GM18867 (cell line): ENCODE data around the gene PNP.
"Not testable (repeated sequence)": the region's sequence is repeated elsewhere in the genome, so short reads cannot be mapped to it uniquely, and the experiment has no call there.

Experiments used
- ATAC-seq: cut with Tn5 transposase; IDR thresholded peaks from one replicate; pipeline ENCODE4 v1.9.1; 2021; ENCODE audit warnings: mild to moderate bottlenecking, moderate library complexity; ENCODE audit not compliant: unreplicated experiment

PNP gene

DNA sequence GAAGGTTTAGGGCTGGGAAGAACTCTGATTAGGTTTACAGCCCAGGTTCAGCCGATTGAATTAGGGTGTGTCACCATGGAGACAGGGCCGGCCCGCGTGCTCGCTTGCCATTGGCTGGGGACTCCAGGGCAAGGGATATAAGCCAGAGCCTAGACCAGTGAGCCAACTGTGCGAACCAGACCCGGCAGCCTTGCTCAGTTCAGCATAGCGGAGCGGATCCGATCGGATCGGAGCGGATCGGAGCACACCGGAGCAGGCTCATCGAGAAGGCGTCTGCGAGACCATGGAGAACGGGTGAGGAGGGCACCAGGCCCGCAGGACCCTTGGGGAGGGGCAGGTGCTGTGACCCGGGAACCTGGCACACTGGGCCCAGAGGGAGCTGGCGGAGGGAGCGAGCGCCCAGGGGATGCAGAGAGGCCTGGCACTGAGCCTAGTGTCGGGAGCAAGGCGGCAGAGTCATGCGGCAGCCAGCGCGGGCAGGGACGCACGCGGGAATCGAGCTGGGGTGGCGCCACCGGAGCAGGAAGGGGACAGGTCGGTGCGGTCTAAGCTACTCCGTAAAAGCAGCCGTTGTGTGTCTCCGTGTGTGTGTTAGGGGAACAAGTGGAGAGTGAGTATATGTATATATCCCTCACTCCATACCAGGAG lies at the start of gene PNP:
Gene PNP (plus strand): TSS at position 165 of the 648 bp plus-strand sequence. CDS start 119 bp downstream, at position 284.
- ATAC-seq = peak; percentile 96

GRCh38 chr14:20419419-20419818 lies 49.8 kb upstream of the PNP start:
- no peak for ATAC-seq

DNA sequence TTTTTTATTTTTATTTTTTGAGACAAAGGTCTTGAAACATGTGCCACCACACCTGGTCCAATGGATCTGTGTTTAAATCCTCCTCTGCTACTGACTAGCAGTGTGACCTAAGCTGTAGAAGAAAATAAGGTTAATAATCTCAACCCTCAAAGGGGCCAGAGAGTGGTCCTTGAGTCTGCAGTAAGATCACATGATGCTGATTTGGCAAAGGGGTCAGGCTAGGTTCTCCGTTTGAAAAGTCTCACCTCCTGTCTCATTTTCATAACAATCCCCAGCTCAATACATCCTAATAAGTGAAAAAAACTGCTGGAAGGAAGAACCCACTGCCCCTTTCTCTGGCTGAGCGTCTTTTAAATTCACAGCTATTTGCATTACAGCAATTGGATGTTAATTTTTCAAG lies 47.9 kb upstream of the PNP start:
- no peak for ATAC-seq

GRCh38 chr14:20422886-20423285 lies 46.3 kb upstream of the PNP start:
- no peak for ATAC-seq

GRCh38 chr14:20424851-20425250 lies 44.4 kb upstream of the PNP start:
- ATAC-seq = no peak

- peak; percentile 73 for ATAC-seq
Measured at GRCh38 chr14:20427231-20428009, 41.8 kb upstream of the PNP start.

DNA sequence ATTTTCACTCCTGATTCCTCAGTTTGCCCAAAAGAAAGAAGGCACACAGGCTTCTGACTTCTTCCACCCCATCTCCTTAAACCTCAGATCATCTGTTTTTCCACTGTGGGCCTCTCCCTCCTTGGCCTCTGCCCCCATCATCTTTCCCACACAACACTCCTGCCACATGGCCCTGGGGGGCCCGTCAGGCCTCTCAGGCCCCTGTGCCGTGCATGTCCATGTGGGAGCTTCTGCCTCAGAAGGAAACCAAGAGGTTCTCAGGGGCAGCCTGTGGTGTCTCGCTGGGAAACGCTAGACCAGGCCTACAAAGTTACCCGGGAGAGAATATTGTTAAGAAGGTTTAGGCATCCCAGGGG lies 41.2 kb upstream of the PNP start:
- peak; percentile 39 for ATAC-seq

- ATAC-seq = no peak
Measured at GRCh38 chr14:20428802-20429201, 40.4 kb upstream of the PNP start.

DNA sequence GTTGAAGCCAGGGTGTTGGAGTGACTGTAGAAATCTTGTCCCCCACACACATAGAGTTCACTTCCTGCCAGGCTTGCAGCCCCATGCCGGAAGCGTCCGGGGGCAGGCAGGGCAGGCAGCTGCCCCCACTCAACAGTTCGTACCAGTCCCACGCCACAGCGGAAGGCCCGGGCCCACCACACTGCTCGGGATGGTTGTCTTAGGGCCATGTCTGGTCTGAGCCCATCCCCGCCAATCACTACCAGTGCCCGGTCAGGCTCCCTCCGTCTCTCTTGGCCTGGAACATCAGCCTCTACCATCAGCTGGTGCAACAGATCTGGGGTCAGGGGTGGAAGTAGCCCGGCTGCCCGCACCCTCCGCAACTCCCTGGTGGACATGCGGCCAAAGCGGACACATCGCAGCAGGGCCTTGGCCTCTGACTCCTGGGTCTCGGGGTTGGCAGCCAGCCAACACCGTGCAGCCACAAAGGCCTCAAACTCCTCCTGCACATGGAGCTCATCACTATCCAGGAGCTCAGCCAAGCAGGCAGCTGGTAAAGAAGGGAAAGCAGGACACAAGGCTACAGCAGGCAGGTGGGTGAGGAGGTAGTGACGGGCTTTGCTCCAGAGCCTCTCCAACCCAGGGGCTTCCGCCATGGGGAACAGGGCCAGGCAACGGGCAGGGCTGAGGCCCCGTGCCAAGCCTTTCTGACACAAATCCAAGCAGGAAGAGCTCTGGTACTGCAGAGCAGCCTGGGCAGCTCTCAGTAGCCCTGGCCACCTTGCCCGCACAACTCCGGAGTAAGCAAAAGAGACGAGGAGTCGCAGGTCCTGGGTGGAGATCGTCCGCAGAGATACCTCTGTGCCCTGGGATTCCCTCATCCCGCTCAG lies 39.2 kb upstream of the PNP start:
- no peak for ATAC-seq

DNA sequence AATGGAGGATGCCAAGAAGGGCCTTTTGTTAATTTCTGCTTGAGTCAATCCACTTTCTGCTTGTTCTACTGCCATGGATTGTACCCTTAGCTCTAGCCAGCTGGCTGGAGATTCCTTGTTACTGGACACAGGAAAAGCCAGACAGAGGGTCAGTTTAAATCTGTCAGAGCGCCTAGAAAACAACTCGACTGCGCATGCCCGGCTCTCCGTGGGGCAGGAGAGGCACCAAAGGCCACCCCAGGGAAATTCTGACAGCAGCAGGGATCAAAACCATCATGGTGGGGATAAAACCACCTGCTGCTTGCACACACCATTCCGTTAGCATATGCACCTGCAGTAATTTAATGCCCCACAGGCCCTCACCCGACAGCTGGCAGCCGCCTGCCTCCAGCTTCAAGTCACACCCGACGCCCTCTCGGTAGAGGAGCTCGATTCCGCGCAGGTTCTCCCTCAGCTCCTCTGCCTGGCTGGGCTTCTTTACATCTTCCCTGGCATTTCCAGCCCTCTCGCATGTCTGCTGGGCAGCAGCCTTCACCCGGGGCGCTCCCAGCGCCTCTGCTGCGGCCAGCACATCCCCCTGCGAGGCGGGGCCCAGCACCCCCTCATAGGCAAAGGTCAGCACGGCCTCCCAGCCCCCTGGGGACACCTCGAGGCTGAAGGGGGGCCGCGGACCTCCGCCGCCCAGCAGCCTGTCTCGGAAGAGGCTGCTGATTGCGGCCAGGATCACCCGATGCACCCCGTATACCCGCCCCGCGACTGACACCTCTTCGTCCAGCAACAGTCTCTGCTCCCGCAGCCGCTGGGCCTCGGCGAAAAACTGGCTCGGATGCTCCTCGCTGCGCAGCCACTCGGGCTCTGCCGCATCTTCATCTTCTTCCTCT lies 34.3 kb upstream of the PNP start:
- ATAC-seq = no peak

DNA sequence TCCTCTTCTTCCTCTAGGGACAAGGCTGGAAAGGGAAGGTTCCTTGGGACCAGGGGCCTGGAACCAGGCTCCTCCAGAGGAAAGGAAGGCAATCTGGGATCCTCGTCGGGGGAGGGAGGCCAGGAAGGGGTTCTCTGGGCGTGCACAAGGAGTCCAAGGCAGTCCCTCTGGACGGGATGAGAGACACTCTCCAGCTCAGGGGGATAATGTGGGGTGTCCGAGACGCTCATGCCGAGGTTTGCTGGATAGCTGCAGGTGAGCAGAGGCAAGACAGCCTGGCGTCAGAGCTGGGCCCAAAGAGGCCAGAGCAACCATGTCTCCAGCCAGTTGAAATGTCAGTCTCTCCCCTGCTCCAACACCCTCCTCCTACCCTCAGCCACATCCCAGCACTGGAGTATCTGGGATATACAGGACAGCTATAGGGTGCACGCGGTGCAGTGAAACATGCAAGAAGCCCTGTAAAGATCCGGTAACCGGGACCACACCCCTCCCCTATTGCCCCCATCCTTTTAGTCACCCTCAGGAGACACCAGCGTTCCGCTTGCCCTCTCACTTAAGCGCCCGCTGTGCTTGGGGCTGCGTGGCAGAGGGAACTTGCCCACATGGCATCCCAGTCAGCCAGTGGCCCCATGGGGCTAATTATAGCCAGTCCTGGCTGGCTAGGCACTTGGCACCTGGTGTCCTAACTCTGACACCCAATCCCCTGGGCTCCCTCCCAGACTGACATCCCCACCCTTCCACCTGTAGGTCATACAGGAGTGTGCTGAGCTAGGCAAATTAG lies 33.4 kb upstream of the PNP start, which contains the start of gene KLHL33:
Gene KLHL33 (minus strand): TSS at position 585 of the 781 bp plus-strand sequence. CDS start 355 bp downstream, at position 230.
- no peak for ATAC-seq

DNA sequence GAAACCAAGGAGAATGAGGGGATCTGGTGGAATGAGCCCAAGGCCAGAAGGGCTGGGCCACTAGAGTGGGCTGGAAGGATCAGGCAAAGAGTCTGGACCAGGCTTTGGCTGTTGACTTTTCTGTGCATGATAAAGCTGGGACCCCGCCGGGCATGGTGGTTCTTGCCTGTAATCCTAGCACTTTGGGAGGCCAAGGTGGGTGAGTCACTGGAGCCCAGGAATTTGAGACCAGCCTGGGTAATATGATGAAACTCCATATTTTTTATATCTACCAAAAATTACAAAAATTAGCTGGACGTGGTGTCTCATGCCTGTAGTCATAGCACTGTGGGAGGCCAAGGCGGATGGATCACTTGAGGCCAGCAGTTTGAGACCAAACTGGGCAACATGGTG lies 32.8 kb upstream of the PNP start:
- ATAC-seq = no peak

DNA sequence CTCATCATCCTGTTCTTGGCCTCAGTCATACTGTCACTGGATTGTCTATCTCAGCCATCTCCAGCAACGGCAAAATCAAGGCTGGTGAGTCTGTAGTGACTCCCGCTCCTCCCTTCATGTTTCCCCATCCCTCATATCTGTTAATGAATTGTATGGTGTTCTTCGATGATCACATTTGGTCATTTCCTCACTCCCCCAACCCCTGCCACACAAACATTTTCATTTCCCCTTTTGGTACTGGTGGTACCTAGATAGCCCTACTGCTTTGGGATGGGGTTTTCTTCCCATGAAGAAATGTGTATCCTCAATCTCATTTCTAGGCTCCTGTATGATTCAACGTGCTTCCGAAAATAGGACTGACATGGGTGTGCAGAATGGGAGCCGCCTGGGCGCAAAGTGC lies 30.5 kb upstream of the PNP start:
- no peak for ATAC-seq

DNA sequence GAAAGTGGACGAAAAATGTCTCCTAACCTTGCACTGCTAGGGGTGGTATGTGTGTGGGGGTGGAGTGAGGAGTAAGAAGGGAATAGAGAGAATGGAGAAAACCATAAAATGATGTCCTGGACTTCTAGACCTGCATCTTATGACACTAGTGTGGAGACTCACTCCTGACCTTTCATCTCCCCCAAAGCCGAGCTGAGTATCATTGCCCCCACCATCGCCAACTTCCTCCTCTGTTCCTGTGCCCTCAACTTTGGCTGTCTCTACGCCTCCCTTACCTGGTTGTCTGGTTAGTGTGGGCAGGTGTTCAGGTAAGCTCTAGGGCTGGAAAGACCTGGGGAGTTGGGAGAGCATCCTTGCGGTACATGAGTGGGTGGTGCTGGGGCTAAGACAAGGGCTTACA lies 28.7 kb upstream of the PNP start:
- no peak for ATAC-seq

GRCh38 chr14:20440882-20441281 lies 28.3 kb upstream of the PNP start:
- no peak for ATAC-seq

DNA sequence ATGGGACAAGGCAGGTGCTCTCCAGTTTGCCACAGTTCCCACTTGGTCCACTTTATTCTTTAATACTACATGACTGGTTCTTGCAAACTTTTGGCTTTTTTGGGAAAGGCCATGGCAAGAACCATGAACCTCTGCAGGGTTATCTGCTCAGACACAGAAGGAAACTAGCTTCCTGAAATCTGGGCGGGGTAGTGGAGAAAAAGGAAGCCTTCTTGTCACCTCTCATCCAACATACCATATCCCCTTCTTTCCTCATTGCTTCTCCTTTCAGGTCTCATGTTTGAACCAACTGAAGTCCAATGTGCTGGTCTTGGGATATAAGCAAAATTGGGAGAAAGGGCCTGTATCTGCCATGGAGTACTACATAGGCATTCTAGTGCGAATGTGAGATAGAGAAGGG lies 27.7 kb upstream of the PNP start:
- ATAC-seq = no peak

- not testable (repeated sequence) for ATAC-seq
Measured at GRCh38 chr14:20443650-20444049, 25.6 kb upstream of the PNP start.

DNA sequence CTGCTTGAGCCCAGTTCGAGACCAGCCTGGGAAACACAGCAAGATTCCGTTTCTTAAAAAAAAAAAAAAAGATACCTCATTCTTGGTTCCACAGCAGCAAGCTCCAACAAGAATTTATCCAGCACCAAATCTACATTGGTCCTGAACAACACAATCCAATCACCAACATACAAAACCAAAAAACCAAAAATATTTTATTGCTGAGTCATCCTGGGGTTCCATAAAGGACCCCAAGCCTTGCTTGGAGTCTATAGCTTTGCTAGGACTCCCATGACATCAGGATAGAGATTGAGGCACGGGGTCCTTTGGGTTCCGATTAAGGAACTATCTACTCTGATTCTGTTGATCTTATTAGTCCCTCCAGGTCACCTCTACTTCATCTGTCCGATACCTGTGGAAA lies 22.3 kb upstream of the PNP start:
- no peak for ATAC-seq

DNA sequence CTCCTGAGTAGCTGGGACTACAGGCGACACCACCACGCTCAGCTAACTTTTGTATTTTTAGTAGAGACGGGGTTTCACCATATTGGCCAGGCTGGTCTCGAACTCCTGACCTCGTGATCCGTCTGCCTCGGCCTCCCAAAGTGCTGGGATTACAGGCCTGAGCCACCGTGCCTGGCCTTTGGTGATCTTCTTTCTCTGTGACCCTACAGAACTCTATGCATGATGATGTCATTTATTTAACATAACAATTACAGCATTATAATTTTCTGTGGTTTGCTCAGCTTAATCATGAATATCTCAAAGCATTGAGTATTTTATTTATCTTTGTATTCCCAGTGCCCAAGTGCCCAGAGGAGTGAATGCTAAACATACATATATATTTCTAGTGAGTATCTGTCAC lies 16.4 kb upstream of the PNP start:
- not testable (repeated sequence) for ATAC-seq
